Stimulated activated CD8-positive, alpha-beta memory T cell treated with anti-CD3 and anti-CD28 coated beads, Interleukin-12 subunit alpha, Interleukin-12 subunit beta, amount 100 ng/mL, for 24 hours (primary cell): ENCODE data around the gene ALDH2.
"Not testable (repeated sequence)": the region's sequence is repeated elsewhere in the genome, so short reads cannot be mapped to it uniquely, and the experiment has no call there.

Experiments used
- DNase-seq: peaks from one replicate; pipeline ENCODE4 v3.0.0-alpha.2; 2020; ENCODE audit errors: extremely low read depth

ALDH2 gene

GRCh38 chr12:111759271-111759670, 7.5 kb upstream of the ALDH2 start:
- DNase-seq = no peak

GRCh38 chr12:111759991-111760390, 6.7 kb upstream of the ALDH2 start:
- no peak for DNase-seq

GRCh38 chr12:111761099-111761498, 5.6 kb upstream of the ALDH2 start:
- DNase-seq = no peak

GRCh38 chr12:111761706-111762105, 5.0 kb upstream of the ALDH2 start:
- no peak for DNase-seq

- not testable (repeated sequence) for DNase-seq
Observed at GRCh38 chr12:111763552-111763951, 3.2 kb upstream of the ALDH2 start.

GRCh38 chr12:111764120-111764821, 2.5 kb upstream of the ALDH2 start:
- DNase-seq = no peak

- DNase-seq = no peak
Observed at GRCh38 chr12:111767362-111768158, 827 bp downstream of the ALDH2 start.

- no peak for DNase-seq
Observed at GRCh38 chr12:111768159-111768895, 1.6 kb downstream of the ALDH2 start.

- DNase-seq = no peak
Observed at GRCh38 chr12:111769599-111769998, 2.9 kb downstream of the ALDH2 start.

- no peak for DNase-seq
Observed at GRCh38 chr12:111773801-111774551, 7.2 kb downstream of the ALDH2 start.

GRCh38 chr12:111775205-111776193, 8.8 kb downstream of the ALDH2 start:
- DNase-seq = no peak

- no peak for DNase-seq
Observed at GRCh38 chr12:111776836-111777344, 10.2 kb downstream of the ALDH2 start.

GRCh38 chr12:111777345-111778045, 10.8 kb downstream of the ALDH2 start:
- no peak for DNase-seq

- DNase-seq = no peak
Observed at GRCh38 chr12:111780166-111780565, 13.4 kb downstream of the ALDH2 start.

- DNase-seq = no peak
Observed at GRCh38 chr12:111780615-111781014, 13.9 kb downstream of the ALDH2 start.

GRCh38 chr12:111781085-111781658, 14.4 kb downstream of the ALDH2 start:
- no peak for DNase-seq

- no peak for DNase-seq
Observed at GRCh38 chr12:111783046-111783445, 16.3 kb downstream of the ALDH2 start.

GRCh38 chr12:111784953-111785352, 18.2 kb downstream of the ALDH2 start:
- no peak for DNase-seq

- DNase-seq = no peak
Observed at GRCh38 chr12:111785651-111786050, 18.9 kb downstream of the ALDH2 start.
